ENCODE measurements around the gene GNG12.

GRCh38 chr1:67882196-67882958 is 49.1 kb upstream of the GNG12 start:
- no peak for TF ChIP-seq CTCF (IDR thresholded peaks at IDR 0.05)
- TF ChIP-seq EZH2 (IDR thresholded peaks at IDR 0.05; ENCODE audit: borderline replicate concordance, insufficient read depth, low read depth, low read length, poor library complexity, severe bottlenecking) = no peak
